ENCODE results near the gene PLOD1. TPM values are rescaled to one million over a fixed set of nuclear protein-coding genes. Genes with fewer than 3 reads are reported as not detected.

Gene PLOD1
- total RNA-seq, 4 donors from 2014 or later = 14.6 to 324 (median 55.8) TPM

DNA sequence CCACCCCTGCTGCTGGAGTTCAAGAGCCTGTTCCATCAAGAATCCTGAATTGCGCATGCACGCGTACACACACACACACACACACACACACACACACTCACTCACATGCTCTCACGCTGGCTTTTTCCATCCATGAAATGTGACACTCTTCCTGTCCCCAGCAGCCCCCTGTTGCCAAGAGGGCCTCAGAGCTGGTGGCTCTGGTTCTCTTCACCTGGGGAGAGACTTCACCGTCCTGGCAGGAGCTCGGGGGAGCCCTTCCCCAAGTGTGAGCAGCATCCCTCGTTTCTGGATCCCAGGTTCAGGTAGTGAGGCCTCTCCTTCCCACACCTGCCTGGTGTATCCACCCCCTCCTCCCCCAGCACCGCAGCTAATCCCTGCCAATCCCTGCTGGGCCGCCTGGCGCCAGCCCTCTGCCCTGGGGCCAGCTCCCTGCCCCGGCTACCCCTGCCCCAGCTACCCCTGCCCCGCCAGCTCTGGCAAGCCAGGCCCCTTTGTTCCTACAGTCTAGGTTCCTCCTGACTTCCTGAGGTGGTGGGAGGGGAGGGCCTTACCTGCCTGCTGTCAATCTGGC is 9.9 kb downstream of the PLOD1 start:
- Histone ChIP-seq H3K36me3 (no peaks in the 10 kb centered on the region), H3K4me1 (no peaks in the 10 kb centered on the region), H3K9me3 (no peaks in the 10 kb centered on the region), H3K27me3 (no peaks in the 10 kb centered on the region), H3K27ac (no peak overlapping the region), H3K4me3 (no peak overlapping the region)
- DNase-seq = no peak
- intact Hi-C loops (cut with DNase I; ENCODE audit: low total_unique reads) = no loop called here
- TF ChIP-seq, protein P1, sequence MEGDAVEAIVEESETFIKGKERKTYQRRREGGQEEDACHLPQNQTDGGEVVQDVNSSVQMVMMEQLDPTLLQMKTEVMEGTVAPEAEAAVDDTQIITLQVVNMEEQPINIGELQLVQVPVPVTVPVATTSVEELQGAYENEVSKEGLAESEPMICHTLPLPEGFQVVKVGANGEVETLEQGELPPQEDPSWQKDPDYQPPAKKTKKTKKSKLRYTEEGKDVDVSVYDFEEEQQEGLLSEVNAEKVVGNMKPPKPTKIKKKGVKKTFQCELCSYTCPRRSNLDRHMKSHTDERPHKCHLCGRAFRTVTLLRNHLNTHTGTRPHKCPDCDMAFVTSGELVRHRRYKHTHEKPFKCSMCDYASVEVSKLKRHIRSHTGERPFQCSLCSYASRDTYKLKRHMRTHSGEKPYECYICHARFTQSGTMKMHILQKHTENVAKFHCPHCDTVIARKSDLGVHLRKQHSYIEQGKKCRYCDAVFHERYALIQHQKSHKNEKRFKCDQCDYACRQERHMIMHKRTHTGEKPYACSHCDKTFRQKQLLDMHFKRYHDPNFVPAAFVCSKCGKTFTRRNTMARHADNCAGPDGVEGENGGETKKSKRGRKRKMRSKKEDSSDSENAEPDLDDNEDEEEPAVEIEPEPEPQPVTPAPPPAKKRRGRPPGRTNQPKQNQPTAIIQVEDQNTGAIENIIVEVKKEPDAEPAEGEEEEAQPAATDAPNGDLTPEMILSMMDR (IDR thresholded peaks at IDR 0.05) = no peak
- TF ChIP-seq POLR2A (IDR thresholded peaks at IDR 0.05) = no peak

DNA sequence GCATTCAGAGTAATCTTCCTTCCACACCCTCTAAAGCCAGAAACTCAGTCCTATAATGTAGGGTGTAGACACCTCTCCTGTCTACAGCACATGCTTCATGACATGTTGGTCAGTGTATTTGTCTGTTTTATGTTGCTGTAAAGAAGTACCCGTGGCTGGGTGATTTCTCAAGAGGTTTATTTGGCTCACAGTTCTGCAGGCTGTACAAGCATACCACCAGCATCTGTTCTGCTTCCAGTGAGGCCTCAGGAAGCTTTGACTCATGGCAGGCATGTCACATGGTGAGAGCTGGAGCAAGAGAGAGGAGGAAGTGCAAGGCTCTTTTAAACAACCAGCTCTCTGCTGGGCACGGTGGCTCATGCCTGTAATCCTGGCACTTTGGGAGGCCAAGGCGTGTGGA is 12.1 kb downstream of the PLOD1 start:
- no peaks in the 10 kb centered on the region for H3K36me3 ChIP-seq
- intact Hi-C loops (cut with DNase I; ENCODE audit: low total_unique reads) = no loop called here

DNA sequence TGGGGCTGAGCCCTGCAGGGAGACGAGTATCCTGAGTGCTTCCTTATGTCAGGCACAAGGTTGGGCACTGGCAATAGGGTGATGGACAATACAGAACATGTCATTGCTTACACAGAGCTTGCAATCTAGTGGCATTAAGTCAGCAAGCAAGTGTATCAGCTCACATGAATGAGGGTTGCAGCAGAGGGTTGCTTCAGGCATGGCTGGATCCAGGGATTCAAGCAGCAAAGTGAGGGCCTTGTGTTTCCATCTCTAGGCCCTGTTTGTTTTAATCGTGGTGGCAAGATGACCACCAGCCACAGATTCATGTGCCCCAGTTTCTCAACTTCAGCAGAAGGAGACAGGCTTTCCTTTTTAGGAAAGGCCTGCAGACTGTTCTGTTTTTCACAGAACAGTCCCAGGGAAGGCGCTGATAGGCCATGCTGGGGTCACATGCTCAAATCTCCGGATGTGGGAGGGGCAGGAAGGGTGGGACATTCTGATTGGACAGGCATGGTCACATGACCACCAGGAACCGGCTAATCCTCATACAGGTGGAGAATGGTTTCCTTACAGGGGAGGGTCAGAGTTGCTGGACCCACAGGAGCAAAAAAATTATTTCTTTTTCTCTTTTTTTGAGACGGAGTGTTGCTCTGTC is 14.4 kb downstream of the PLOD1 start:
- TF ChIP-seq, protein P1 (IDR thresholded peaks at IDR 0.05) = no peak
- TF ChIP-seq POLR2A (IDR thresholded peaks at IDR 0.05) = no peak
- Histone ChIP-seq H3K27ac (no peak overlapping the region), H3K36me3 (no peaks in the 10 kb centered on the region), H3K27me3 (no peaks in the 10 kb centered on the region), H3K4me3 (no peak overlapping the region), H3K4me1 (no peaks in the 10 kb centered on the region), H3K9me3 (no peaks in the 10 kb centered on the region)
- DNase-seq = no peak
- intact Hi-C loops (cut with DNase I; ENCODE audit: low total_unique reads) = no loop called here

More for the DNA sequence above, 12.1 kb downstream of the PLOD1 start:
- H3K4me3 ChIP-seq = no peak overlapping the region
- H3K4me1 ChIP-seq = no peaks in the 10 kb centered on the region
- TF ChIP-seq POLR2A (IDR thresholded peaks at IDR 0.05) = no peak
- TF ChIP-seq, protein P1 (IDR thresholded peaks at IDR 0.05) = no peak
- H3K9me3 ChIP-seq = no peaks in the 10 kb centered on the region
- no peak overlapping the region for H3K27ac ChIP-seq
- no peaks in the 10 kb centered on the region for H3K27me3 ChIP-seq
- DNase-seq = no peak

DNA sequence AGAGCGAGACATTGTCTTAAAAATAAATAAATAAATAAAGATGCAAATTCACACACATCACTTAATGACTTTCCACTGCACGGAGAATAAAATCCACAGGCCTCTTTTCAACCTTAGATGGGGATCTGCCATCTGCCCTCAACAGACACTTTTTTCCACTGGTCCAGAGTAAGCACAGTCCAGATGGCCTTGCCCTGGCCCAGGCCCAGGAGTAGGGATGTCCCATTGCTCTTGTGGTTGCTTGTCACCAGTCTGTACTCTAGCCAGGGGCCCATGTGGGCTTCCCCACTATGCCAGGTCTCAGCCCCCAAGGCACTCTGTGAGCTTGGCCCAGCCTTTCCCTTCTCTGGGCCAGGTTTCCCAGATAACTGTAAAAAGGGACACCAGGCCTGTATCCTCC is 17.4 kb downstream of the PLOD1 start:
- no peaks in the 10 kb centered on the region for H3K4me1 ChIP-seq
- TF ChIP-seq POLR2A (IDR thresholded peaks at IDR 0.05) = no peak
- TF ChIP-seq, protein P1 (IDR thresholded peaks at IDR 0.05) = no peak
- H3K27ac ChIP-seq = no peak overlapping the region
- H3K9me3 ChIP-seq = no peaks in the 10 kb centered on the region
- no peak for DNase-seq
- H3K36me3 ChIP-seq = no peaks in the 10 kb centered on the region
- intact Hi-C loops (cut with DNase I; ENCODE audit: low total_unique reads) = no loop called here
- no peak overlapping the region for H3K4me3 ChIP-seq
- H3K27me3 ChIP-seq = no peaks in the 10 kb centered on the region

DNA sequence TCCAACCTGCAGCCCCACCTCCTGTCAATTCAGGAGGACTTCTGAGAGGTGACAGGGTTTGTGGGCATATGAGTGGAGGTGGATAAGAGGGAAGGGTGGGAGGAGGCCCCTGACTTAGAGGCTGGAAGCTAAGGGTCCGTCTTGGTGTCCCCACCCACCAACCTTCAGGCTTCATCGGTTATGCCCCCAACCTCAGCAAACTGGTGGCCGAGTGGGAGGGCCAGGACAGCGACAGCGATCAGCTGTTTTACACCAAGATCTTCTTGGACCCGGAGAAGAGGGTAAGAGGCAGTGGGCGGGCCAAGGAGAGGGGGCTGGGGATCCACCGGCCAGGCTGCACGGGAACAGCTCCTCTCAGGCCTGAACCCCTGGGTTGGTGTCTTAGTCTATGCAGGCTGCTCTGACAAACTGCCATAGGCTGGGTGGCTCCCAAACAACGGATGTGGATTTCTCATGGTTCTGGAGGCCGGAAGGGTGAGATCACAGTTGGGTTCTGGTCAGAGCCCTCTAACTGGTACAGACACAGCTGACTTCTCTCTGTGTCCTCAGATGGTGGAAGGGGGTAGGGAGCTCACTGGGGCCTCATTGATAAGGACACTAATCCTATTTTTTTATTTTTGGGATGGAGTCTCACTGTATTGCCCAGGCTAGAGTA is 18.1 kb downstream of the PLOD1 start:
- Histone ChIP-seq H3K4me3 (no peak overlapping the region), H3K27me3 (no peaks in the 10 kb centered on the region), H3K9me3 (no peaks in the 10 kb centered on the region), H3K36me3 (no peaks in the 10 kb centered on the region), H3K27ac (no peak overlapping the region), H3K4me1 (no peaks in the 10 kb centered on the region)
- no peak for DNase-seq
- no peak for TF ChIP-seq POLR2A (IDR thresholded peaks at IDR 0.05)
- TF ChIP-seq, protein P1 (IDR thresholded peaks at IDR 0.05) = no peak
- intact Hi-C loops (cut with DNase I; ENCODE audit: low total_unique reads) = no loop called here

Measured in uterus (tissue), 4 donors.